ENCODE results near the gene RFC3.

RFC3 gene

GRCh38 chr13:33863188-33863789 is 45.3 kb downstream of the RFC3 start:
- no peak for DNase-seq (ENCODE audit: low read depth in 3 of 3)

- DNase-seq (ENCODE audit: low read depth in 3 of 3) = no peak
Observed at GRCh38 chr13:33865945-33866344, 48.0 kb downstream of the RFC3 start.

GRCh38 chr13:33867472-33867871 is 49.5 kb downstream of the RFC3 start:
- no peak for DNase-seq (ENCODE audit: low read depth in 3 of 3)

- no peak for DNase-seq (ENCODE audit: low read depth in 3 of 3)
Observed at GRCh38 chr13:33868343-33868994, 50.5 kb downstream of the RFC3 start.

- no peak for DNase-seq (ENCODE audit: low read depth in 3 of 3)
Observed at GRCh38 chr13:33869005-33869404, 51.1 kb downstream of the RFC3 start.

GRCh38 chr13:33870046-33870668 is 52.2 kb downstream of the RFC3 start:
- DNase-seq (ENCODE audit: low read depth in 3 of 3) = no peak

GRCh38 chr13:33871207-33872004 is 53.5 kb downstream of the RFC3 start:
- DNase-seq (ENCODE audit: low read depth in 3 of 3) = no peak

GRCh38 chr13:33872005-33872351 is 54.0 kb downstream of the RFC3 start:
- no peak for DNase-seq (ENCODE audit: low read depth in 3 of 3)

- DNase-seq (ENCODE audit: low read depth in 3 of 3) = no peak
Observed at GRCh38 chr13:33873251-33873908, 55.4 kb downstream of the RFC3 start.

- no peak for DNase-seq (ENCODE audit: low read depth in 3 of 3)
Observed at GRCh38 chr13:33874871-33875270, 56.9 kb downstream of the RFC3 start.

GRCh38 chr13:33875618-33876401 is 57.9 kb downstream of the RFC3 start:
- DNase-seq (ENCODE audit: low read depth in 3 of 3) = no peak

GRCh38 chr13:33876716-33877394 is 58.9 kb downstream of the RFC3 start:
- no peak for DNase-seq (ENCODE audit: low read depth in 3 of 3)

- DNase-seq (ENCODE audit: low read depth in 3 of 3) = no peak
Observed at GRCh38 chr13:33879118-33879517, 61.2 kb downstream of the RFC3 start.

- DNase-seq (ENCODE audit: low read depth in 3 of 3) = no peak
Observed at GRCh38 chr13:33882804-33883203, 64.9 kb downstream of the RFC3 start.

- DNase-seq (ENCODE audit: low read depth in 3 of 3) = no peak
Observed at GRCh38 chr13:33884531-33885220, 66.7 kb downstream of the RFC3 start.

Data from stimulated activated CD4-positive, alpha-beta T cell treated with anti-CD3 and anti-CD28 coated beads, TNF-alpha, amount 100 ng/mL, for 4 hours (primary cell).